Suppressor macrophage (primary cell): Measurements from ENCODE around the gene PARVB.
A peak's percentile ranks its signal among the peaks of the same experiment; 100 is the strongest.
"Not testable (repeated sequence)": the region's sequence is repeated elsewhere in the genome, so short reads cannot be mapped to it uniquely, and the experiment has no call there.

Source experiments
- DNase-seq, 4 experiments: peaks; one replicate each; pipeline ENCODE4 v3.0.0-alpha.2; 2020 to 2022

Gene PARVB

GRCh38 chr22:43998679-43999264 is 25.3 kb upstream of the PARVB start:
- DNase-seq: no peak

GRCh38 chr22:43999378-43999777 is 24.7 kb upstream of the PARVB start:
- no peak for DNase-seq

- no peak for DNase-seq
Observed at GRCh38 chr22:44000123-44000522, 24.0 kb upstream of the PARVB start.

- DNase-seq: no peak
Observed at GRCh38 chr22:44001521-44001920, 22.6 kb upstream of the PARVB start.

GRCh38 chr22:44002324-44002723 is 21.8 kb upstream of the PARVB start:
- DNase-seq: no peak

- no peak for DNase-seq
Observed at GRCh38 chr22:44002997-44003396, 21.1 kb upstream of the PARVB start.

- DNase-seq: no peak
Observed at GRCh38 chr22:44003405-44004103, 20.5 kb upstream of the PARVB start.

- no peak for DNase-seq
Observed at GRCh38 chr22:44004104-44004460, 20.0 kb upstream of the PARVB start.

- peak; percentile 39 to 72 (median 70) for DNase-seq
Observed at GRCh38 chr22:44005524-44005923, 18.6 kb upstream of the PARVB start.

- DNase-seq: peak; percentile 68 to 91 (median 82)
Observed at GRCh38 chr22:44012162-44012561, 11.9 kb upstream of the PARVB start.

GRCh38 chr22:44012591-44012990 is 11.5 kb upstream of the PARVB start:
- peak in 3 of 4 experiments; percentile 20 to 75 (median 63) for DNase-seq

- no peak for DNase-seq
Observed at GRCh38 chr22:44014241-44014640, 9.9 kb upstream of the PARVB start.

GRCh38 chr22:44016586-44016985 is 7.5 kb upstream of the PARVB start:
- not testable (repeated sequence) for DNase-seq

GRCh38 chr22:44018594-44018993 is 5.5 kb upstream of the PARVB start:
- no peak for DNase-seq

GRCh38 chr22:44019416-44019815 is 4.7 kb upstream of the PARVB start:
- no peak for DNase-seq

- no peak for DNase-seq
Observed at GRCh38 chr22:44019846-44020245, 4.3 kb upstream of the PARVB start.

- DNase-seq: no peak
Observed at GRCh38 chr22:44020981-44021380, 3.1 kb upstream of the PARVB start.

- DNase-seq: peak; percentile 60 to 87 (median 76)
Observed at GRCh38 chr22:44023404-44024287, 456 bp upstream of the PARVB start.

- peak; percentile 81 to 92 (median 86) for DNase-seq
Observed at GRCh38 chr22:44025171-44026065, 1.3 kb downstream of the PARVB start.

GRCh38 chr22:44026066-44026629 is 2.0 kb downstream of the PARVB start:
- DNase-seq: peak in 2 of 4 experiments; percentile 12 to 25

- DNase-seq: peak; percentile 95 to 98 (median 96)
Observed at GRCh38 chr22:44026630-44027511, 2.8 kb downstream of the PARVB start.
